GM04504 (cell line): Measurements from ENCODE around the gene PRICKLE1.
A peak's percentile ranks its signal among the peaks of the same experiment; 100 is the strongest.

ENCODE experiments used
- DNase-seq: peaks from one replicate; pipeline ENCODE4 v3.0.0-alpha.2; 2012; ENCODE audit warnings: low read depth

PRICKLE1 gene

DNA sequence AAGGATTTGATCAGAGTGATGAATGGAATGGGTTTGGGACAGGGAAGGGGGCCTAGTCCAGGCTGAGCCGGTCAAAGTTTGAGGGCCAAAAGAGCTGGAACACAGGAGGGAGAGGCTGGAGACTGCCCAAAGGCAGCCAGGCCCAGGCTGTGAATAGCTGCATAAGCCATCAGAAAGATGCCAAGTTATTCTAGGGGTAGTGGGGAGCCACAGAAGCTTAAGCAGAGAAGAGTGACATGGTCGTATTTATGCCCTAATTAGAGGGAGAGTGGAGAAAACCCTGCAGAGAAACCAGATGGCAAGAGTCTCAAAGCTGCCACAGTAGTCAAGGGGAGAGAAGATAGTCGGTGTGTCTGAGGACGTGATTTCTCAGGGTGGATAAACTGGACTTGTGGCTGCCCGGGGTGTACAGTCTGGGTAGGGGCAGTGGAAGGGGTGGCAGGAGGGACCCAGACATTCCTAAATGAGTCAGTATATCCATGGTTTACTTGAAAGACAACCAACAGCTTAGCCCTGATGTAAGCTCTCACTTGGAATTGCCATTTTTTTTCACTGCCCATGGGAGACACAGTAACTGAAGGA is 99.2 kb downstream of the PRICKLE1 start:
- DNase-seq, result no peak

DNA sequence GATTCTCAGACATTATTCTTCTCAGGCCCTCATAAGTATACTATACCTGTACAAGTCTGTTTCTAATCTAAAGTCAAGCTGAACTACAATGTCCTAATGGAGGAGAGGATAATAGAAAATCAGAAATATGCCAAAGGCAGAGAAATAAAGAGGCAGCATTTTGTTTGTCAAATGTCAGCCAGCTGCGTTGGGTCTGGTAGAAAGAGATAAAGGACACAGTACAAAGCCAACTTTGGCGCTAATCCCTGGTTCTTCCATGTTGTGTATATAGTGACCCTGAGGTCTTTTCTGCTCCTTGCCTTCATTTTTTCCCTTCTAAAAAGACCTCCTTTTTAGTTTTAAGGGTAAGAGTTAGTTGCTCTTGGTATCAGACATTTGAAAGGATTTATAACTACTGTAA is 103.1 kb downstream of the PRICKLE1 start:
- no peak for DNase-seq

DNA sequence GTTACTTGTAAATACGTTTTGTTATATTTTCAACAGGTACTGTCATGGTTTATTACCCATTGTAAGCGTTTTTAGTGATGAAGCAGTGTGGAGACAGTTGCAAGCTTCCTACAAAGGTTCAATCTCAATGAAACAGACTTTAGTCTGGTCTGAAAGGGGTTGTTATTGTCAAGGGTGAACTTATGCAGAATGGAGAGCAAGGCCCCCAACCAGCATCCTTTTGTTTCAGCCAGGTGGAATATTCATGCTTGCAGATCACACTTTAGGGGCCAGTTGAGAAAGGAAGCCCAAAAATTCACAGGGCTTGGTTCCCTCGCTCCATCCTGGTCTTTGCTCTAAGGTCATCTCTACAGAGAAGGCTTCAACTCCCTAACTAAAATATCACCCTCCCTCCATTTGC is 103.7 kb downstream of the PRICKLE1 start:
- DNase-seq, result no peak

DNA sequence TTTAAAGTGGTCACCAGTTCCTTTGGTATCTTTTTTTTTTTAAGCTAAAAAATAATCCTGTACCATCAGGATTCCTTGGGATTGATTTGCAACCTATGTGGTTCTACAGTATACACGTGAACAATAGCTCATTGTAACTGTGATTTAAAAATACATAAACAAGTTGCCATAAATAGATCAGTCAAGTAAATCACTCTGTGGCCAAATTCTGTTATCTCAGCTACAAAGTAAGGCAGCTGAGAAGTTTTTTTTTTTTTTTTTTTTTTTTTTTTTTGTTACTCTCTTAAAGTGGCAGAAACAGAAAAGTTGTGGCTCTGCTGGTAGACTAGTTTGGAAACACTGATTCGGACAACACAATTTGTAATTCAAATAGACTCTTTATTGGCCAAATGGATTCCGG is 104.5 kb downstream of the PRICKLE1 start:
- DNase-seq, result no peak

DNA sequence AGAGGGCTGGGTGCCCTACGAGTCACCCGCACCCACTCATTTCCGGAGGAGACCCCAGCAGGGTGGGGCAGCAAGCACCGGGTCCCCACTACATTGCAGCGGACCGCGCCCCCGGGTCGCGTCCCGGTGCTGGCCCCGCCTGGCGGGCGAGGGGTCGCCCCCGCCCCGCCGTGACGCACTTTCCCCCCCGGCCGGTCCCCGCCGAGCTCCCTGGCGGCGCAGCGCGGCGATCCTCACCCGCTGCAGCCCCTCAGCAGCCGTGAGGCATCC is 106.1 kb downstream of the PRICKLE1 start:
- DNase-seq, result no peak

DNA sequence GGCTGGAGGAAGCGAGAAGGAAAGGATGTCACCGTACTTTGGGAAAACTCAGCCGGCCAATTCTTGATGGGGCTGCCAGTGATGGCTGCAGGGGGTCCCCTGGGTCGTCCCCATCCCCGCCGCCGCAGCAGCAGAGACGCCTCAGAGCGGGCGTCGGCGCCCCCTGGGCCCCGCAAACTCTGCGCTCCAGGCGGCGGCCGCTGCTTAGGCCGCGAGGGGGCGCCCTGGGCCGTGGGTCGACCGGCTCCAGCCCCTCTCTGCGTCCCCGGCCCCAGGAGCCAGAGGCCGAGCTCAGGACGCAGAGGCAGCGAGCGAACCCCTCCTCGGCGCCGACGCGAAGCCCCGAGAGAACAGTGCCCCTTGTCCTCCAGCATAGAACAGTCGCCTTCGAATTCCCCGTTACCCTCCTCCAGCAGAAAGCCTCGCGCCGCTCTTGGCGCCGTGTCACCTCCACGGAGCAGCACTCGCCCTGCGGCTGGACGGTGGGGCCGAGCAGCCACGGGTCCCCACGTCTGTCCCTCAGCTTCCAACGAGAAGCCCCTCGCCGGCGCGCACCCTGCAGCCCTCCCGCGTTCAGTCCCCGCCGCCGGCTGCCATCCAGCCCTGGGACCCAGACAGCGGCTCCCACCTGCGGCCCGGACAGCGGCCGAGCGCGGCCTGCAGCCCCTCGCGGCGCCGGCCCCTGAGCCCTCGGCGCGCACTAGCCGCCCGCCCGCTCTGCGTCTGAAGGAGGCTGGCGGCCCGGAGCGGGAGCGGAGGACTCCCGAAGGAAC is 106.6 kb downstream of the PRICKLE1 start:
- DNase-seq, result no peak

DNA sequence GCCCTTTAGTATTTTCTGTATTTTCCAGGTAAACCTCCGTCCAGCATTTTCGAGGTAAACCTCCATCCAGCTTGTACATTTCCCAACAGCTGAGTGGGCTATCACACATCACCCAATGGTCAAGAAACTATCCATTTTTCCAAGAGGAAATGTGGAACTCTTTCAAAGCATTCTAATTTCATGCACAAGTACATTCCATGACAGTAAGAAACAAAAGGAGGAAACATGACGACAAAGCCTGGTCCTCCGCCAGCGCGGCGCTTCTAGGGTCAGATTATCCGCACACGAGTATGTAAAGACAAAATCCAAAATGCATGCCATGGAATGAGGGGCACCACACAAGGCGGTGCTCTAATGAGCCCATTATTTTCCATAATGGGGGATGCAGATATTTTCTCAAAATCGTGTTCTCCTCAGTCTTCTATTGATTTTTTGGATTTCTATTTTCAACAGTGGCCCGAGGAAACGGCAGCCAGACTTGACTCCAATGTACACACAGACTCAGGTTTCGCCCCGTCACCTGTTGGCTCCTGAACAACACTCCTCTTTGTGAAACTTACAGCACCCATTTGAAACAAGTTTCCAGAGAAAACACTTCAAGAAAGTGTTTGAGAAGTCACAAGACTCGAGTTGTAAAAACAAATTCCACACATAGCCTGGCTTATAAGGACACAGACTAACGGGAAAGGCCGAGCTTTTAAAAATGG is 107.4 kb downstream of the PRICKLE1 start:
- DNase-seq, result no peak

DNA sequence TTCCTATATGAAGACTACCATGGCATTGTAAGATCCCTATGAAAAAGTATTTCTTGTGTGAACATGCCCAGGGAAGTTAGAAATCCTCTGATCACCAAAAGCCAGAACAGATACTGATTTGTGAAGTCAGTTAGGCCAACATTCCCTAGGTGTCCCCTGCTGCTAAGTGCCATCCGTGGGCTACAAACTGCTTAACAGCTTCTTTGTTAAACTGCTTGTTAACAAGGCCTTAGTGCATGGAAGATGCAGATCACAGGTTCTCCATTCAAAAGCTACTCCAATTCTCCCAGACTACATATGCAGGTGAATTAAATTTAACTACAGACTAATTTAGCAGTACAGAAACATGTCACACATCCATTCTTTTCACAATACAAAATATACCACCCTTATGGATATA is 108.2 kb downstream of the PRICKLE1 start:
- DNase-seq, result no peak

DNA sequence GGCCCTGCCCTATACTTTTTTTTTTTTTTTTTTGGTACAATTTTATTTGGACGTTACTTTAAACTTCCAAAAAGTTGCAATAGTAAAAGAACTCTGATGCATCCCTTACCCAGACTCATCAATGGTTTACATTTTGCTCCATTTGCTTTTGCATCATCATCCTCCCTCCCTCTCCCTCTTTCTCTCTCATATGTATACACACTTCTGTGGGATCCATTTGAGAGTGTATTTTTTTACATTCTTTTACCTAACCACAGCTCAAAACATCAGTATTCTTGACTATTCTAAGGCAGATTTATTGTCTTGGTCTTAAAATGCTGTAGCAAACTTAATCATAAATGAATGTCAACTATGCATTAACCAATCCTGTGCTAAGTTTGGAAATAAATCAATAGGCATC is 111.6 kb downstream of the PRICKLE1 start:
- no peak for DNase-seq

DNA sequence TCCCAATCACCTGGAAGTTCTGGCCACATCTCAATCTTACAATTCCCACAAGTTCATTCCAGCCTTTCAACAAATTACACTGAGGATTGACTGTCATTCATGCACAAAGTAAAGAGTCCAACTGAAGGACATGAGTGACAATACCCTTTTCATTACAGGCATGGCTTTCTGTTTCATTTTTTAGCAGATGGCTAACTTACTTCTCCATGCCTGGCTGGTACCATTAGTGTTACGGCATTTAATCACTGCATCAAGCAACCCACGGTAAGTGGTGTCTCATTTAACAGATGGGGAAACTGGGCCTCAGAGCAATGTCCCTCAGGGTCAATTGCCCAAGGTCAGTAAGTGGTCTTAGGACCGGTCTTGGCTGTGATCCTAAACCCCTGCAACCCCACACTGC is 114.4 kb downstream of the PRICKLE1 start:
- DNase-seq, result no peak

DNA sequence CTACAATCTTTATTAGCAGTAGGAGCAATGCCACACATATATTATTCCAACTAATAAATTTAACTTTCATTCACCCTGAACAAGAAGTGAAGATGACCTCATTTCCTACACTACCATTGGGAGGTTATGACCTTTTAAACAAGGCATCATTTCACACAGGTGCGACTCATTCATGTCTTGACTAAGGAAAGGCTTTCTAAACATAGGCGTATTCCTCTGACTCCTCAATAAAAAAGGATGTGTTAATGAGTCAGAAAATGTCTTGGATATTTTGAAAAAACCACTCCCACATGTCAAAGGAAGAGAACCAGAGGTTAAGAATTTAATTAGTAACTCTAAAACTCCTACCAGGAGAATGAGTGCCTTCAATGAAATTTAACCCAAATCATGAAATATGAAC is 115.2 kb downstream of the PRICKLE1 start:
- DNase-seq, result no peak

DNA sequence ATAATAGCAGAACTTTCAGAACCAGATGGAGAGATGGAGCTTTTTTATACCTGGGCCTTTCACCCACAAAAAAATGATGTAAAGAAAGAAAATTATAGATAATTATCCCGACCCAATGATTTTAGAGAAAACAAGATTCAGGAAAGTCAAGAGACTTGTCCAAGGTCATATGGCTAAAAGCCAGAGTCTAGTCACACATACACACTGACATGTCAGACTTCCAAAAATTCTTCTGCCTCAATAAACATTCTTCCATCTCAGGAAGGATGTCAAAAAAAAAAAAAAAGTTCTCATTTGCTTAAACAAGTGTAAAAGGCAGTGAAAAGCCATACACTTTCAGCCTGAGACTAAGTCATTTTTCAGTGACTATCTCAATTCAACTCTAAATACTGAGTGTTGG is 116.0 kb downstream of the PRICKLE1 start:
- DNase-seq, result no peak

DNA sequence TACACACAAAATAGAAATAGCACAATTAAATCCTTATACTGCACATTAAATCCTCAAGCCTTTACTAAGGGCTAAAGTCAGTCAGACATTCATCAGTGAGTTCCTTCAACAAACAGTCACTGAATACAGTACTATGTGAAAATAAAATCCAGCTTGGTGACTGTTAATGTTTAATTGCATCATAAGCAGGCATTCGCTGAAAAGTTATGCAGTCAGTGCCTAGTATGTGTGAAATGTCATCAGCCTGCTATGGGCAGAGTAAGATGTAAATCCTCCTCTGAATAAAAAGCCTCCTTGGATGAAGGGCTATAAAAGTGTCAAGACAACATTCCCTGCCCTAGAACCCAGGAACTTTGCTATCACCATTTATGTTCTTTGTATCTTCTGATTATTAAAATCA is 116.4 kb downstream of the PRICKLE1 start:
- peak; percentile 36 for DNase-seq

DNA sequence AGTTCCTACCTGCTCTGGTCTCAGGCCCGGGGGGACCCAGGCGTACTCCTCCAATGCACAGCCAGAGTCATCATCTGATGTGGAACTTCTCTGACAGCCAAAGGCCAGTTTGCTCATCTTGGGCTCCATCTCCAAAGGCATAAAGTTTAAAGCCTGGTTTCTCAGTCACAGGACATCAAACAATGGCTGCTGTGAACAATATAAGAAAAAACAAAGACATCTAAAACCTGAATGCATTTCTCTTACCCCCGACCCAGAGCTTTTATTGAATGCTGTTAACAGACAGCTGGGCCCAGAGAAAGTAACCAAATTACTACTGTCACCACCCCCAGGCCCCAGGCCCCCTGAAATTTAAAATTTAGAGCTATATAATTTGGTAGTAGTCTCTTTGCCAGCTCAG is 117.2 kb downstream of the PRICKLE1 start:
- DNase-seq, result no peak

DNA sequence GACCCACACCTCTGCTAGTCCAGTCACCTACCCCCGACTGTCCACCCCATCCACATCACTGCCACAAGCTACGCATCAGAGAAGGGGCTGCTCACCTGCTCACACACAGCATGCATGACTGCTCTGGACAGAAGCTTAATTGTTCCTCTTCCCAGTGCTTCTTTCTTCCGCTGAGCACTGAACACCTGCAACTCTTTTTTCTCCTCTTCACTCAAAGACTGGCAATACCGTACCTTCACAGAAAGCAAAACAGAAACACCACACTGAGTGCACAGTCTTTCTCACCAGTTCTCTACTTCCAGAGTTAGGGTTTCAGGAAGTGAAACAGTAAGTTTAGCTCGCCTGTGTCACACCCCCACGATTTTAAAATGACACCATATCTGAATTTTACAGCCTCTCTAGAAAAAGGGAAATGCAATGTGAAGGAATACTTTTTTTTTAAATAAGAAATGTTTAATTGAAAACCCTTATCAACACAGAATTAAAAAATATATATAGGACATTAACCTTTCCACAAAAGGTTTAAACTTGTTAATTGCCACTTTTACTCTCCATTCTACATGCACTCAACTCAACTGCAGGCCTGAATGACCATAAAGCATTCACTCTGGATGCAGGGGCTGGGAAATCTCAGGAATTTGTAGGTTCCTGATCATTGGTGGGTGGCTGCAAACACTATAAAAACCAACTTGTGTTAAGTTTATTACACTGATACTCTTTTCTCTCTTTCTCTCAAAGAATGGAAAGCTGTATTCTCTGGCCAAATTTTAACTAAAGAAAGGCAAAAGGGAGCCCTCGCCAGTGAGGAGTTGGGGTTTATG is 120.0 kb downstream of the PRICKLE1 start:
- no peak for DNase-seq

DNA sequence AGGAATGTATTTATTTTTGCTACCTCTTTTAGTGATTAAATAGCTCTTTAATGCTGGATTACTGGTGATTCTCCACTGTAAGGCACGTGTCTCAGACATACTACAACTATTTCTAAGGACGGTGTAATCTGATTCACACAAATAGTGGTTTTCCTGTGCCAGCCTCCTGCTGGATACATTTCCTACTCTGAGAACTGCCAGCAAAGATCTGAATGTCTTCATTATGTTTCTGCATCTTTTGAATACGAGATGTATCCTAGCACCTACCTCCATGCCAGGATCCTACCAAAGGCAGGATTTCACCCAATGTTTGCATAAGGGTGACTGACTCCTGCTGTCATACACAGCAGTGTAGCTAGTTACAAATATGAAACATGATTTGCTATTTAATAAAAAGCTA is 120.6 kb downstream of the PRICKLE1 start:
- DNase-seq, result no peak

DNA sequence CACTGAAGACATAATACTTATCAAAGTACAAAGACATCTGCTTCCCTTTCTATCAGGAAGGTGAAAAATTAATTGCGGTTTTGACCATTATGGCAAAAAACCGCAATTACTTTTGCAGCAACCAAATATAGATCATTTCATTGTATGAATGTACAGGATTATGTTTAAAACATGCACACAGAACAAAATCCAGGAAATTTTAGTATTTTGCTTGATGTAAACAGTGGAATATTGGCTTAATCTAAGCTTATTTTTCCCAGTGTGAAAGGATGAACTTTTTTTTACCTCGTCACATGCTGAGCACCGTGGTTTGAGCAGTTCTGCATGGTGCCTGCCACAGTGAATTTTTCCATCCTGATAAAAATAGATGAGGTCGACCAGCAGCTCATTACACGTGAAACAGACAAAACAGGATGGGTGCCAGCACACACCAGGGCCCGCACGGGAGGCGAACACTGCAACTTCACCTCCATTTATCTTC is 121.2 kb downstream of the PRICKLE1 start:
- DNase-seq, result no peak

DNA sequence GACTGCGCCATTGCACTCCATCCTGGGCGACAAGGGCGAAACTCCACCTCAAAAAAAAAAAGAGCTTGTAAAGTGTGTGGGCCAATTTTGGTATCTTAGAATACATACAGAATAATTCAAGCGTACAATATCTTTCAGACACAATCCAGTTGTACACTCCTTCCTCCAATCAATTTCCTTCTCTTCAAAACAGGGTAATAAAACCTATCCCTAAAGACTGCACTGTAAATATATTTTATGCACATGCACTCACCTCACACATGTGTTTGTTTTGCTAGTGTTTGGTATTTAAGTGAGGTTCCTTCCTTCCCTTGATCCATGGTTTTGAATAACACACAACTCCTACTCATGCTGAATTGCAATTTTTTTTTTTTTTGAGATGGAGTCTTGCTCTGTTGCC is 125.9 kb downstream of the PRICKLE1 start:
- DNase-seq, result no peak

DNA sequence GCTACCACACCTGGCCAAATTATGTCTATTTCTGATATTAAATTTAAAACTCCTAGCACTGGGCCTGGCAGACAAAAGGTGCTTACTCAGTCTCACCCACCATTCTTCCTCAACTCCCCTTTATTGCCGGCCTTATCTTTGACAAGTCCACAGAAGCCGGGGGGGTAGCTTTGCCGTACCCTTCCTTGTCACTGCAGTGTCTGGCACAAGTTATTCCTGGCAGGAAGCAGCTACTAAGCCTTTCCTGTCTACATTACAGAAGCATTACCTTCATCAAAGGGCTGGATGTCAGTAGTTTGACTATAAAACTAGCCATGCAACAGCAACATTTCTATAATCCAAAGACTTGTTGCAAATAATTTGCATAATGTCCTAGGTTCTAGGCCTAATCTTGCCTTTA is 127.1 kb downstream of the PRICKLE1 start:
- DNase-seq, result no peak

DNA sequence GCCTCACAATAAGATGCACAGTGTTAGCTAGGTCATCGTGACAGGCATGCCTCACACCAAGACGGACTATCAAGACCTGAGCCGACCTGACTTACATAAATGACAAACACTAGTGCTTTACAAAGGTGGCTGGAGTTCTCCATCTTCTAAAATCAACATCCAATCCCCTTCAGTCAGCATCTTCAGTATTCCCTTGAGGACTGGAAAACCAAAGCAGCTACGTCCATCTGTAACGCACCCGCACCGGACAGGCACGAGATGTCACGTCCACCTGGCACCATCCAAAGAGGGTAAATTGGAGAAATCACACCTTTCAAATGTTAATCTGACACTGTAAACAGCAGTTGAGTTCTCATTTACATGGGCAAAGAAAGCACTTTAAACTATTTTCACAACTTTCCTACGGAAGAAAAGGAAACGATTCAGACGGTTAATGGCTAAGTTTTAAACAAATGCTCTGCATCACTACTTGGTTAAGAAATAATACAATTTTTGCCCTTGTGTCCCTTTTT is 130.2 kb downstream of the PRICKLE1 start:
- DNase-seq, result no peak

DNA sequence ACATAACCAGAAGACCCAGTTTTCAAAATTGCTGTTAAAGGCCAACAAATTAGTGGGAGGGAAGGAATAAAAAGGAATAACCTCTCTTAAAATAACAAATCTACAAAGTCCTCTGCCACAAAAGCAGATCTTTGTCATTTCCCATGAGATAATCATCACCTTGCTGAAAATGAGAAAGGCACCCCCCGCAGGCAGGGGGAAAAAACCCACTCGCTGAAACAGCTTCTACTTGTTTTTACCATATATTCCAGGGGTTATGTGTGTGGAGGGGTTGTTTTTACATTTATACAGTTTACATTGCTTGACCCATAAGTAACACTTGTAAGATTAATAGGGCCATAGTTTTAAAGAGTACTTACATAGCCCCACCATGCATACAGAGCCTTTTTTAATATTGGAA is 131.0 kb downstream of the PRICKLE1 start:
- no peak for DNase-seq

DNA sequence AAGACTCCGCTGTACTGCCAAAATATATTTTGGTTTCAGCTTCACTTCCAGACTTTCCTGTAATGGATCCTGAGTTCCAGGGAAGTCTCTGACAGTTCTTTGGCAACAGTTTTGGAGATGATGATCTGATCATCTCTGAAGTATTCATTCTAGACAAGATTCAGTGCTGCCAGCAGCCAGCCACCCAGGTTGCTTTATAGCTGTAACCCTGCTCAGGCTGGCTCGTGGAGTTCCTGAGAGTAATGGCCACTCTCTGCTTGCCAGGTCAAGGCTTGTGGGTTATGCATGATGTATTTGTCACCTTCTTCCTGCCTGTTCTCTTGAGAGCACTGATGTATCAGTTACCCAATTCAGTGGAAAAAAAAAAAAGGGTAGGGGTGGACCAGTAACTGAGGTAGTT is 139.3 kb downstream of the PRICKLE1 start:
- DNase-seq, result no peak

DNA sequence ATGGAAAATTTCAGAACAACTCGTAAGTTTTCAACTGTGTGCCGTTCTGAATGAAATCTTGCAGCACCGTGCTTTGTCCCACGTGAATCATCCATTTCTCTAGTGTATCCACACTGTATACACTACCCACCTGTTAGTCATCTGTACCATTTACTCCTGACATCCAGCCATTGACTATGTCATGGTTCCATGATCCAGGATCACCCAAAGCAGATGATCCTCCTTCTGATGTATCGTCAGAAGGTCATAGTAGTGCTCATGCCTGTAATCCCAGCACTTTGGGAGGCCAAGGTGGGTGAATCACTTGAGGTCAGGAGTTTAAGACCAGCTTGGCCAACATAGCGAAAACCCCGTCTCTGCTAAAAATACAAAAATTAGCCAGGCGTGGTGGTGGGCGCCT is 140.7 kb downstream of the PRICKLE1 start:
- DNase-seq, result no peak
